KG1 (cell line): Measurements from ENCODE around the gene BLOC1S6.
A peak's percentile ranks its signal among the peaks of the same experiment; 100 is the strongest.

Experiments
- DNase-seq: peaks from one replicate; lab custom pipeline; 2025; lab: John Stamatoyannopoulos, UW

Gene BLOC1S6, protein sequence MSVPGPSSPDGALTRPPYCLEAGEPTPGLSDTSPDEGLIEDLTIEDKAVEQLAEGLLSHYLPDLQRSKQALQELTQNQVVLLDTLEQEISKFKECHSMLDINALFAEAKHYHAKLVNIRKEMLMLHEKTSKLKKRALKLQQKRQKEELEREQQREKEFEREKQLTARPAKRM

DNA sequence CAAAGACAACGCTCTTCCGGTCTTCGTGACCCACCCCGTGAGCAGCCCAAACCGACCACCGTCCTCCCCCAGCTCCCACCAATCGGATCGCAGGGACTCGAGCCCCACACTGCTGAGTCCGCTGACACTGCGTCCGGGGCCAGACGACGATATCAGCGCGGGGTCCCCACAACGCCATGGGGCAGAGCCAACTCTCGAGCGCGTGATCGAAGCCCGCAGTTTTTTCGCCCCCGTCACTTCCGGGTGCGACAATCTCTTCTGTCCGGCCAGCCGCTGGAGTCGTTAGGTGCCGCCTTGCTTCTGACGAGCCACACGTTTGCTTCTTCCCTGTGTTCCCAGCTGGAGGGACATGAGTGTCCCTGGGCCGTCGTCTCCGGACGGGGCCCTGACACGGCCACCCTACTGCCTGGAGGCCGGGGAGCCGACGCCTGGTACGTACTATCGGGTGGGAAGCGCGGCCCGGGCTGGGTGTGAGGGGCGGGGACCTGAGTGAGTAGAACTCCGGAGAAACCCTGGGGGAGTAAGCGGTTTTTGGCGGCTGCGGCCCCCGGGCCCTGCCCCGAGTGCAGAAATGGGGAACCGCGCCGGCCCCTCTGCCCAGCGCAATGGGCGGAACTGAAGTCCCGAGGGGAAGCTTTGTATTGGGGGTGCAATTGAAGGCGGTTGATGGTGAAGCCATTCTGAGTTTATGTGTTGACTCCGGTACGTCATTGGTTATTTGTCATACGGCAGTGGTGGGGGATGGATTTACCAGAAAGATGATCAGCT, at the start of gene BLOC1S6:
BLOC1S6 (plus strand) TSS at position 285 of the 768 bp plus-strand sequence; CDS start at position 350, 65 bp downstream.
- DNase-seq = peak; percentile 92

DNA sequence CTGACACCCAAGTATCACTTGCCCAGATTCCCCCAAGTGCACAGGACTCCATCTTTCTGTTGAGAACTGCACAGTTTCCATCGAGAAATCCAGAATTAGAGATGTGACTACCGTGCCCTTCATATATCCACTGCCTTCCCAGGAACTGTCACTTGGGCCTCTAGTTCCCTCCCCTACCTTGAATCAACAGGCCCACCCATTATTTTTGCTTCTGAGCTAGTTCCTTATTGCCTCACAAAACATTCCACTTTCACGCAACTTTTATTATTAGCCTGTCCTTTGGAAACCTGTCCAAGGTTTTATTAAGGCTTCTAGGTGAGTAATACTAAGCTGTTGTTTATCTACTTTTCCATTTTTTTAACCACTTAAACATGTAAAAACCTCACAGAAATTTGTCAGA, 47.5 kb upstream of the BLOC1S6 start:
- no peak for DNase-seq

DNA sequence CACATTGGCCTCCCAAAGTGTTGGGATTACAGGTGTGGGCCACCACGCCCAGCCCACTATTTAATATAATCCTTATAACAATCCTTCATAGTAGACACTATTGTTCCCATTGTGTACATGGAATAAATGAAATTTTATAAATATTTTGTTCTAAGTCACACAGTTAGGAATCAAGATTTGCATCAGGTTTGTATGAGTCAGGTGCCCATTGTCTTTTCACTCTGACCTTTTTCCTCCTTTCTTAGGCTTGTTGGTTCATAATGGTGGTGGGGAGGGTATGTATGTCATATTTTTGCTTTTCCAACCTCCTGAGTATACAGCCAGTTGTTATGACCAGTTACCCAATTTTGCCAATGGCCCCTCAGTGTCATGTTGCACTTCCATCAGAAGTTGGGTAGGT, 46.6 kb upstream of the BLOC1S6 start:
- DNase-seq = no peak

DNA sequence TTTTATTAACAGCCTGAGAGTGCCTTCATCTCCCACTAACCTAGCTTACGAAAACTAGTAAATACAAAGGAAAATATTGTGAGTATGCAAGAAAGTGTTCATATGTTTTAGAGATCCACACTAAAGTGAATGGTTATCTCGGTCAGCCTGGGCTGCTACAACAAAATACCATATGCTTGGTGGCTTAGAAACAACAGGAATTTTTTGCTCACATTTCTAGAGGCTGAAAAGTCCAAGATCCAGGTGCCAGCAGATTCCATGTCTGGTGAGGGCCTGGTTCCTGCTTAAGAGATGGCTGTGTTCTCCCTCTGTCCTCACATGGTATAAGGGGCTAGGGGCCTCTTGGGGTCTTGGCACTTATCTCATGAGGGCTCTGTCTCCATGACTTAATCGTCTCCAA, 44.1 kb upstream of the BLOC1S6 start:
- DNase-seq = no peak

DNA sequence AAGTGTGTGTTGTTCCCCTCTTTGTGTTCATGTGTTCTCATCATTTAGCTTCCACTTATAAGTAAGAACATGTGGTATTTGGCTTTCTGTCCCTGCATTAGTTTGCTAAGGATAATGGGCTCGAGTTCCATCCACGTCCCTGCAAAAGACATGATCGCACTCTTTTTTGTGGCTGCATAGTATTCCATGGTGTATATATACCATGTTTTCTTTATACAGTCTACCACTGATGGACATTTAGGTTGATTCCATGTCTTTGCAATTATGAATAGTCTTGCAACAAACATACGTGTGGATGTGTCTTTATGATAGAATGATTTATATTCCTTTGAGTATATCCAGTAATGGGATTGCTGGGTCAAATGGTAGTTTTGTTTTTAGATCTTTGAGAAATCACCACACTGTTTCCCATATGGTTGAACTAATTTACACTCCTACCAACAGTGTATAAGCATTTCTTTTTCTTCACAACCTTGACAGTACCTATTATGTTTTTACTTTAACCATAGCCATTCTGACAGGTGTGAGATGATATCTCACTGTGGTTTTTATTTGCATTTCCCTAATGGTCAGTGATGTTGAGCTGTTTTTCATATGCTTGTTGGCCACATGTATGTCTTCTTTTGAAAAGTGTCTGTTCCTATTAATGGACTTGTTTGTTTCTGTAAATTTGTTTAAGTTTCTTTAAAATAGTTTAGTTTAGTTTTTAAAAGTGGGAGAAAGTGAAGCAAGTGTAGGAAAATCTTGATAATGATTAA, 42.7 kb upstream of the BLOC1S6 start:
- DNase-seq = no peak

DNA sequence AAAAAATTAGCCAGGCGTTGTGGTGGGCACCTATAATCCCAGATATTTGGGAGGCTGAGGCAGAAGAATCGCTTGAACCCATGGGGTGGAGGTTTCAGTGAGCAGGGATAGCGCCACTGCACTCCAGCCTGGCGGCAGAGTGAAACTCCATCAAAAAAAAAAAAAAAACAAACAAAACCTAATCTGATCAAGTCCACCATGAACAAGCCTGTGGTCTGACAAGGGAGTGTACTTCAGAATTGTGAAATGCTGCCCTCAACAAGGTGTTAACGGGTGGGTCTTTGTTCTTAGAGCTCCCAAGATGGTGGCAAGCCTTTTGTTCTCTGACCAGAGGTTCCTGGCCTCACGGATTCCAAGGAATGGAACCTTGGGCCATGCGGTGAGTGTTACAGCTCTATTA, 40.4 kb upstream of the BLOC1S6 start:
- no peak for DNase-seq

DNA sequence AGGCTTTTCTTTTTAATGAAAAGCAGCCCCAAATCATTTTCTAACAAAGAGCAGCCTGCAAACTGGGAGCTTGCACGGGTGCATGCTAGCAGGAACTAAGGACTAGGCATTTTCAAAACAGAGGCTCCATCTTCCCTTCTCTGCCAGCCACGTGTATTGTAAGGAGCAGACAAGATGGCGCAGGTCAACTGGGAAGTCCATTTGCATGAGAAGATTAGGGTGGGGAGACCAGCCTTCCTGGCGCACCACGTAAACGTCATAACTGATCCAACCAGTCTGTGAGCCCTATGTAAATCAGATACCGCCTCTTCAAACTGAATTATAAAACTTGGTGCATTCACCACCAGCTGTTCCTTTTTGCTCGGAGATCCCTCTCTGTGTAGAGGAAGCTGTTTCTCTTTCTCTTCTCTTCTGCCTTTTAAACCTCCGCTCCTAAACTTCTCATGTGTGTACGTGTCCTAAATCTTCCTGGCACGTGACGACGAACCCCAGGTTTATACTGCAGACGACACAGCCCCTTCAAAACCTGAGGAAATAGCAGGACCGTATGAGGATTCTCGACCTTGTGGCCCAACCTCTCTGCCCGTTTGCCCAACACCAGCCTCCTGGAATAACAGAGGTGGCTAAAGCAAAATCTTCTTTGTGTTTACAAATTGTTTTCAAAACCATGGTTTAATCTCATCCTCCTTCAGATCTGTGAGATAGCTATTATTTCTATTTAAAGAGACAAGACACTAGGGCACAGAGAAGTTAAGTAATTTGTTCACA, 38.2 kb upstream of the BLOC1S6 start:
- no peak for DNase-seq

DNA sequence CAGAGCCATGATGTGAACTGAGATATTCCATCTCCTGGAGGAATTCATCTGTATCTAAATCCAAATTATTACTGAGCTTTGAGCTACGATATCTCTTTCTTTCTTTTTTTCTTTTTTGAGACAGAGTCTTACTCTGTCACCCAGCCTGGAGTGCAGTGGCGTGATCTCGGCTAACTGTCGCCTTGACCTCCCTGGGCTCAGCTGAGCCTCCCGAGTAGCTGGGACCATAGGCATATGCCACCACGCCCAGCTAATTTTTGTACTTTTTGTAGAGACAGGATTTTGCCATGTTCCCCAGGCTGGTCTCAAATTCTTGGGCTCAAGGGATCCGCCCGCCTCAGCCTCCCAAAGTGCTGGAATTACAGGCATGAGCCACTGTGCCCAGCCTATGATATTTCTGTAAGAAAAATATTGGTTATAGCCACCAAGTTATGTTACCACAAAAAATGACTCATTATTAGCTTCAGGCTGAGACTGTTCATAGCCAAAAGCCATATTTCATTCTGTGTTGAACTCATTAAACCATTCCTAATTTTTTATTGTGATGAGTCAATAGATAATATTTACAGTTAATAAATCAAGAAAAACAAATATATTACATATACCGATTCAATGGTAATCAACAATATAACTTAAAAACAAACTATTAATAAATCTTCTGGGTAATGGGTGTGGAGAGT, 37.5 kb upstream of the BLOC1S6 start:
- no peak for DNase-seq

DNA sequence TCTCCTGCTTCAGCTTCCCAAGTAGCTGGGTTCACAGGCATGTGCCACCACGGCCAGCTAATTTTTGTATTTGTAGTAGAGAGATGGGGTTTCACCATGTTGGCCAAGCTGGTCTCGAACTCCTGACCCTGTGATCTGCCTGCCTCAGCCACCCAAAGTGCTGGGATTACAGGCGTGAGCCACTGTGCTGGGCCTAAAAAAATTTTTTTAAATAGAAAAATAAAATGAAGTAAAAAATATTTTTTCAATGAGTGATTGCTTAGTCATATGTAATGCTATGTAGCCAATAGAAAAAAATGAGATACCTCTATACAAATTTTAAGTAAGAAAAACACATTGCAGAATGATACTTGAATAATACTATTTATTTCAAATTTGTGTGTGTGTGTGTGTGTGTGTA, 36.7 kb upstream of the BLOC1S6 start:
- DNase-seq = no peak

DNA sequence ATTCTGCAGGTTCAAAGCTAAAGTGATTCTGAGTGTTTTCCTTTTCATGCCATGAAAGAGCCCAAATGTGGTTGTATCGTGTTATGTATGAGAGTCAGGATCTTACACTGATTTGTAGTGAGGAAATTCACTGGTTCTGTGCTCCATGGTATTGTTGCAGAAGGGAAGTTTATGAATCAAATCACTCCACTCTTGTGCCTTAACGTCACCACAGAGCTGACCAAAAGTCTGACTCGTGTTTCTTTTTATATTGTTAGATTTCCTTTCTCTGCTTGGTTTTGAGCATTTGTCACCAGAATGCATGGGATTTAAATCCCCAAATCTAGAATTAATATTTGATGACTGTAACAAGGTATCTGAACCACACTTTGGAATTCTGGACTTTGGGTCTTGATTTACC, 35.5 kb upstream of the BLOC1S6 start:
- no peak for DNase-seq

DNA sequence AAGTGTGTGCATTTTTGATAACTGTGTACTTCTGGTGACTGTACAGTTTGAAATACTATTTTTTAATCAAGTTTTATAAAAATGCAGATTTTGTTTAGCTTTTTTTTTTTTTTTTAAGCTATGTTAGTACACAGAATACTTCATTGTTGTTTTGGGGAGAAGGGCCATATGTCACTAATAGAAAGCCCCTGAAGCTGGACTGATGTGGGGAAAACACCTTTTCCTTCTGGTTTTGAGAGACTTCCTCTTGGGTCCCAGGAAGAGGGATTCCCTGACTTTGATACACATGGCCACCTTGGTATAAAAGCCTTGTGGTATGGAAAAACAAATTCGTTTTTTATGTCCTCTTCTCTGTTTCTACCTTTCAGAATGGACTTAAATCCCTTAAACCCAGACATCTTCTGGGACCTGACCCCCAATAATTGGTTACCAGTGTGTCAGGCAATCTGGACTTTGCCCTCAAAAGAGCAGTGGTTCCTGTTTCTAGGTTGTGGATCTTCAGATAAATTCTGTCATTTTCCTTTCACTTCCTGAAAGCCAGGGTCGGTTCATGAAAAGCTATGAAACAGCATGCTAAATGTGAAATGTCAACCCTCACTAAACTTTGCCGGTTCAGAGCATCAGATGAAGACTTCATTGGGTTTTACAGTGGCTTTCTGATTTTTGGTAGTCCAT, 31.1 kb upstream of the BLOC1S6 start:
- no peak for DNase-seq

DNA sequence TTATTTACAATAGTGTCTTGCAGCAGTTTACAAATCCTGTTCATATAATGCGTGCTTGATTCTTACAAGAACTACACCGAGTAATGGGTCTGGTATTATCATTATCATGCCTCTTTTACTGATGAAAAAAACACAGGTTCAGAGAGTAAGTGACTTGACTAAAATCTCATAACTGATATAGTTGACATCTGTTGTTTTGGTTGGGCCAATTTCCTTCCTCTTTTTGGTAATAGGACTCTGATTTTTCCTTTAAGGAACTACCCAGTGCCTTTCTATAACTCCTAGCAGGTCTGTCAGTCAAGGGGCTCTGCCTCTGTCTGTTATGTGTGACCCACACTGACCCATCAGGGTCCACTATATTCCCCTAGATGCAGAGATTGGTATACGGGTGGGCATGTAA, 14.6 kb upstream of the BLOC1S6 start:
- DNase-seq = no peak

DNA sequence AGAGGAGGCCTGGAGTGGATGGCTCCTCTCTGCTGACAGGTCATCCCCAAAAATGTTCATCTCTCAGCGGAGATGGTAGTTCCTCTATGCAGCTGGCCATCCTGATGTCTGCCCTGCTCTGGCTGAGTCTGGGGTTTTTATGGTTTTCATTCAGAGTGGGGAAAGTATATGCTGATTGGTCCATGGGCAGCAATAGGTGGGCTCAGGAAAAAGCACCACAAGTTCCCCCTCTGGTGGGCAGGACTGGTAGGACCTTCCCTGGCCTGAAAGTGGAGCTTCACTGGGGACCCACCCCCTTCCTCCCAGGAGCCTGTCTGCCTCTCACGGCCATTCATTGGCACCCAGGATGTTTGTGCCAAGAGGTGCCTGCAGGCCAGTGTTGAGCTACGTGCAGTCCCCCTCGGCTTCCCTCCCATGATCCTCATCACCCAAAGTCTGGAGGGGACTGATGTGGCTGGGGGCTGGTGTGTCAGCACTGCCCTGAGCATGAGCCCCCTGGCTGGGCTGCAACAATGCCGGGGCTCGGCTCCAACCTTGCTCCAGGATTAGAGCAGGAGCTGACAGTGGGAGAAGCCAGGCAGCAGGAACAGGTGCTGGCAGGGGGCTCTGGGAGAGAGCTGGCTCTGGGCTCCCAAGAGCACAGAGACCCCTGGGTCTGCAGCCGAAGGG, 13.1 kb upstream of the BLOC1S6 start:
- no peak for DNase-seq

DNA sequence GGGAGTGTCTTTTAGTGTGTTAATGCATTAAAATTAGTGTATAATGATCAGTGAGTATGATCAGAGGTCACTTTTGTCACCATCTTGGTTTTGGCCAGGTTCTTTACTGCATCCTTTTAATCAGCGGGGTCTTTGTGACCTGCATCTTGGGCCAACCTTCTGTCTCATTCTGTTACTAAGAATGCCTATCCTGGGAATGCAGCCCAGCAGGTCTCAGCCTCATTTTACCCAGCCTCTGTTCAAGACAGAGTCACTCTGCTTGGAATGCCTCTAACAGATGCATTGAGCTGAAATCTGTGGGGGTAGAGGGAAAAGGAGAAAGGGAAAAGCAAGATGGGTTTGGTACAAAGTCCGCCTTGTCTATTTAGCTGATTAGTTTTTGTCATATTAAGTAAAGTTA, 5.3 kb upstream of the BLOC1S6 start:
- no peak for DNase-seq

DNA sequence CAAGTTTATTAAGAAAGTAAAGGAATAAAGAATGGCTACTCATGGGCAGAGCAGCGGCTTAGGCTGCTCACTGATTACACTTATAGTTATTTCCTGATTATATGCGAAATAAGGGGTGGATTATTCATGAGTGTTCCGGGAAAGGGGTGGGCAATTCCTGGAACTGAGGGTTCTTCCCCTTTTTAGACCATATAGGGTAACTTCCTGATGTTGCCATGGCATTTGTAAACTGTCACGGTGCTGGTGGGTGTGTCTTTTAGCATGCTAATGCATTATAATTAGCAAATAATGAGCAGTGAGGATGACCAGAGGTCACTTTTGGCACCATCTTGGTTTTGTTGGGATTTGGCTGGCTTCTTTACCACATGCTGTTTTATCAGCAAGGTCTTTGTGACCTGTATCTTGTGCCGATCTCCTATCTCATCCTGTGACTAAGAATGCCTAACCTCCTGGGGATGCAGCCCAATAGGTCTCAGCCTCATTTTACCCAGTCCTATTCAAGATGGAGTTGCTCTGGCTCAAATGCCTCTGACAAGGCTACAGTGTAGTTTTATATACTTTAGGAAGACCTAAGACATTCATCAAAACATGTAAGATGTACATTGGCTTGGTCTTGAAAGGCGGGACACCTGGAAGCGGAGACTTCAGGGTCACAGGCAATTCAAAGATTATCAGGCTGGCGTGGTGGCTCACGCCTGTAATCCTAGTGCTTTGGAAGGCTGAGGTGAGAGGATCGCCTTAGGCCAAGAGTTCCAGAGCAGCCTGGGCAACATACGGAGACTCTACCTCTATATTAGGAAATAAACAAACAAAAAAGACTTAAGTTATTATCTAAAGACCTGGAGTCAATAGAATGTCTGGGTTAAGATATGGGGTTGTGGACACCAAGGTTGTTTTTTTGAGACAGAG, 3.2 kb upstream of the BLOC1S6 start:
- no peak for DNase-seq

DNA sequence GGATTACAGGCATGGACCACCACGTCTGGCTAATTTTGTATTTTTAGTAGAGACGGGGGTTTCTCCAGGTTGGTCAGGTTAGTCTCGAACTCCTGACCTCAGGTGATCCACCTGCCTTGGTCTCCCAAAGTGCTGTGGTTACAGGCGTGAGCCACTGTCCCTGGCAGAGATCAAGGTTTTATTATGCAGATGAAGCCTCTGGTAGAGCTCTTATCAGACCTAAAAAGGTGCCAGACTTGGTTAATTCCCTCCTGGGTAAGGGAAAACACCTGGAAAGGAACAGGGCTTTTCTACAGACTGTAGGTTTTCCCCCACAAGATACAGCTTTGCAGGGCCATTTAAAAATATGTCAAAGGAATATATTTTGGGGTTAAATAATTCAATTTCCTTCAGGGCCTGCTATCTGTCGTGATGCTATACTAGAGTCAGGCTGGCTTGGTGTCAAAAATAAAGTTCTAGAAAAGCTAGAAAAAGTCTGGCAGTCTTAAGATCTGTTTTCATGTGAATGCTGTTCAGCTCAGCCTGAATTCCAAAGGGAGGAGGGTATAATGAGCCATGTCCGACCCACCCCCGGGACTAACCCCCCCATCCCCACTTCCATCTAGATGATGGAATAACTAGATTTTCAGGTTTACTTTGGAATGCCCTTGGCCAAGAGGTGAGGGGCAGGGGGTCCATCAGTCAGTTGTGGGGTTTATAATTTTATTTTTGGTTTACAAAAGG, 1.9 kb upstream of the BLOC1S6 start:
- DNase-seq = no peak

DNA sequence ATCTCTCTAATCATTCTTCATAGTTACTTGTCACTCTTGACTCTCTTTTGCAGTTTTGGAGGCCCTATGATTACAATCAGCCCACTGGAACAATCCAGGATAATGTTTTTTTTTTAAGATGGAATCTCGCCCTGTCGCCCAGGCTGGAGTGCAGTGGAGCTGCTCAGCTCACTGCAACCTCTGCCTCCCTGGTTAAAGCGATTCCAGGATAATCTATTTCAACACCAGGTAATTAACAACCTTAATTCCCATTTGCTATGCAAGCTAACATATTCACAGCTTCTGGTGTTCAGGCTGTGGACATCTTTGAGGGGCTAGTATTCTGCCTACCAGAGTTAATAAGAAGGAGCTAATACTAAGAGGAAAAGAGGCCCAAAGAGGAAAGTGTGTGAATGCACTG, 1.1 kb upstream of the BLOC1S6 start:
- no peak for DNase-seq

DNA sequence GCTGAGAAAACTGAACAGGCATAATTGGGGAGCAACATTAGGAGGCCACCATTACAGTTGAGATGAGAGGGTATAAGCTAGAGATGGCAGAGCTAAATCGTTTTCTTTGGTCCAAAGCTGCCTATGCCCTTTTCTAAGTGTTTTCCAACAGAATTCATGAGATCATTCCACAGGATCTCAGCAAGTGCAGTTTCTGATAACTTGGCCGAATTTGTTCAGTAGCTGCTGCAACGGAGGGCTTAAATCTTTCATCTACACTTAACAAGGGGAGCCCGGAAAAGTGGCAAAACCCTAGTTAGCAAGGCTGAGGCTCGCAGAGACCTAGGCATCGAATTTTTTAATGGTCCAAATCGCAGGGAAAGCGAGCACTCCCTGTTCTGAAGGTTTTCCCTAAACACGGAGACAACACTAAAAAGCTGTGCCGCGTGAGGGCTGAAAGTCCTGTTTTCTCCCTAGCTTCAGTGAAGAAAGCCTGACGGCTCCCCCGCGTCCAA, 531 bp upstream of the BLOC1S6 start:
- DNase-seq = no peak

DNA sequence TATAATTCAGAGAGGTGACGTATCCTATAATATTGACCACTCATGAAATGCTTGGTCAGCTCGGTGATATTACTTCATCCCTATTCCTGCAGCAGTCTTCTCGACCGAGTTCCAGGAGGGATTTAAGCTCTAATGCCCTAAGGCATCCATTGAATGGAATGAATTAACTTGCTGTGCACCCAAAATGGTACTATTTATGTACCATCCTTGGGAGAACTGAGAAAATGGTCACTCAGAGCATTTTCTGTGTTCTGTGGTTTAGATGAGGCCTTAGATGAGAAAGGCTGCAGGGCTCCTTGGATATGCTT, 638 bp downstream of the BLOC1S6 start:
- DNase-seq = no peak
